Epithelial cell of proximal tubule (primary cell): Measurements from ENCODE around the gene SLC25A5. TPM values are rescaled to one million over a fixed set of nuclear protein-coding genes. Genes with fewer than 3 reads are reported as not detected.

Experiments used
- DNase-seq: peaks from one replicate; pipeline ENCODE4 v3.0.0-alpha.2; 2011; ENCODE audit warnings: low read depth
- H3K4me3 ChIP-seq: 2 replicates; pipeline ENCODE4 v1.5.1; 2011; ENCODE audit warnings: low read depth, mild to moderate bottlenecking, low read length
- CTCF ChIP-seq: conservative IDR thresholded peaks from 2 replicates; pipeline ENCODE4 v1.5.1; 2012; ENCODE audit warnings: low read depth, mild to moderate bottlenecking, low read length
- total RNA-seq: library from RNA; depleted of rRNA; stranded (reverse); fragments of >200 nt; gene quantifications from 2 replicates; pipeline ENCODE4 v1.2.3, GENCODE V29; 2015

The SLC25A5 gene
- total RNA-seq, 1 donor from 2014 or later: 298 TPM

DNA sequence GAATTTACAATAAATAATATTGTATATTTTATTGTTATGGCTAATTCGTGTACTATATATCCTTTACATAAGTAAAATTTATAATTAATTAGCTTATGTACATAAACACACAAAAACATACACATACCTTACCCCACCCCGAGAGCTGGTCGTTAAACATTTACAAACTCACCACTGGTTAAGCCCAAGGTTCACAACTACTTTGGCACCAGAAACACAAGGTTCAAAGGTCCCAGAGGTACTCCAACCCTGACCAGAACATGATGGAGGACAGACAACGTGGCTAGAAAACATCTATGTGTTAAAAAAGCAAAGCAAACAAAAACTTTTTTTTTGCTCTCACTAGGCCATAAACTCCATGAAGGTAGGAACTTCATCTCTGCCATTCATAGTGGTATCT is 37.7 kb downstream of the SLC25A5 start:
- no peak overlapping the region for H3K4me3 ChIP-seq
- TF ChIP-seq CTCF: no peak
- DNase-seq: no peak

DNA sequence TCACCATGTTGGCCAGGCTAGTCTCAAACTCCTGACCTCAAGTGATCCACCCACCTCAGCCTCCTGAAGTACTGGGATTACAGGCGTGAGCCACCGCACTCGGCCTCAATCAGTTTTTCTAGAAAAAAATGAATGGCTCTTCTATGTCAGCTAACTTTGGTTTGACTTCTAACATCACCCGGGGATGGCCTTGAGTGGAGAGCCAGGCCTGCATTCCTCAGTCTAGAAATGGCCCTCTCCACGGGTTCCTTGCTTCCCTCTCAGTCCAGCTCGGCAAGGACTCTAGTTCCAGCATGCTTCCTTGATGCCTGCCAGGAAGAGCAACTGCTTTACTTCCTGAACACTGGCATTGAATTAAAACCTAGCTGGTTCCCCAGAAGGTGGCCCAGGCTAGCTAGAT is 39.0 kb downstream of the SLC25A5 start:
- DNase-seq: no peak
- no peak overlapping the region for H3K4me3 ChIP-seq
- no peak for TF ChIP-seq CTCF

DNA sequence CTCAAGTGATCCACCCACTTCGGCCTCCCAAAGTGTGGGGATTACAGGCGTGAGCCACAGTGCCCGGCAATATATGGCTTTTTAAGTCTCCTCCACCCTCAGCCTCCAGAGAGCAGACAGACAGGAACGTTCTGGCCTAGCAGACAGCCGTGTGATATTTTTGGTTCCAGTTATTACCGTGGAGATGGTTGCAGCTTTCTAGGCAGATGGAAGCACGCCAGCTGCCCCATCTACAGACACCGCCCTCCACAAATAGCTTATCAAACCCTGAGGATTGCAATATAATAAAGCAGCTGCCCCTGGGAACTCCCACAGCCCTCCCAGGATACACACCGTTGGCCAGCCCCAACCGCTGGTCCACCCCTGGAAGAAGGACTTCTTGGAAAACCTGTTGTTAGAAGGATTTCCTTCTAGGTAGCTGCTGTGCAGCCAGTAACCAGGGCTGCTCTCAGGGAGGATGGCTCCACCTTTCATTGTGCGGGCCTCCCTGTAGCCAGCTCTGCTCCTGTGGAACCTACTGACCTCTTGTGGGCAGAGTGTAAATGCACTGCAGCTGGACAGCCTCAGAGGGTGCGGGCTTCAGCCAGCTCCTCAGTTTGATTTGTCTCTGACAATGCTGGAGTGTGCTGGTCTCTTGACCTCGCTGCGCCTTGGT is 44.0 kb downstream of the SLC25A5 start:
- no peak overlapping the region for H3K4me3 ChIP-seq
- no peak for DNase-seq
- TF ChIP-seq CTCF: peak; percentile 76

- no peak overlapping the region for H3K4me3 ChIP-seq
- DNase-seq: no peak
- peak; percentile 78 for TF ChIP-seq CTCF
Observed at GRCh38 chrX:119516157-119516702, 48.0 kb downstream of the SLC25A5 start.

DNA sequence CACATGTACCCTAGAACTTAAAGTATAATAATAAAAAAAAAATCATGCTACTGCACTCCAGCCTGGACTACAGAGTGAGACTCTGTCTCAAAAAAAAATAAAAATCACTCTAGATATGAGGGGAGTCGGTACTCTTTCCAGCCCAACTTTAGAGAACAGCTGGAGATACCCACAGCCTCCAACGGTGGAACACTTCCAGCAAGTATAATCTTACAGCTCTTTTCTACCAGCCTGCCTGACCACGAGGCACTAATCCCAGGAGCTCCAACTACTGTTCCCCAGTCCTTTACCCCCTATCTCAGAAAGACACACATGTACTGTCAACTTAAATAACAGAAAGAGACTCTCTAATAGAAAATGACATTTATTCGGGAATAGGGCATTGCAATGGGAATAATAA is 50.1 kb downstream of the SLC25A5 start:
- DNase-seq: no peak
- H3K4me3 ChIP-seq: no peak overlapping the region
- no peak for TF ChIP-seq CTCF

Other genes starting within 250 kb of the SLC25A5 start
- 112 and 137 TPM in 2 replicates for gene PGRMC1, start 232.2 kb upstream of the SLC25A5 start, total RNA-seq
- gene SLC25A43, start 69.1 kb upstream of the SLC25A5 start, total RNA-seq: 15.0 and 15.9 TPM in 2 replicates
- gene STEEP1, start 97.0 kb downstream of the SLC25A5 start, total RNA-seq: 12.2 and 28.4 TPM in 2 replicates
- gene UBE2A, start 106.1 kb downstream of the SLC25A5 start, total RNA-seq: 28.1 and 40.2 TPM in 2 replicates
- 5.8 and 7.1 TPM in 2 replicates for gene NKRF, start 138.0 kb downstream of the SLC25A5 start, total RNA-seq
- 27.6 and 28.4 TPM in 2 replicates for gene SEPTIN6, start 224.7 kb downstream of the SLC25A5 start, total RNA-seq